ENCODE results near the gene TBC1D22A. TPM values are rescaled to one million over a fixed set of nuclear protein-coding genes. Genes with fewer than 3 reads are reported as not detected.

The TBC1D22A gene
- polyA plus RNA-seq, 1 experiment = 19.8 TPM

GRCh38 chr22:46776876-46777608 is 14.6 kb downstream of the TBC1D22A start:
- H3K27ac ChIP-seq (ENCODE audit: low read depth, low read length) = no peak overlapping the region
- no peaks in the 10 kb centered on the region for H3K9me3 ChIP-seq (ENCODE audit: control insufficient read depth, insufficient read depth, low read length)
- no peak for TF ChIP-seq CTCF (IDR thresholded peaks at IDR 0.05; ENCODE audit: low read depth, low read length)
- CTCF ChIA-PET = interaction anchor here (0.5 to 1.1 kb wide), 3 partner anchors 20 to 151 kb away, joined by 3 read pairs; no protein-coding TSS in a partner anchor
- no peaks in the 10 kb centered on the region for H3K27me3 ChIP-seq (ENCODE audit: control insufficient read depth, insufficient read depth, low read length)
- POLR2A ChIA-PET = no interaction called here
- DNase-seq (ENCODE audit: low read depth, low spot score) = no peak
- H3K4me3 ChIP-seq (ENCODE audit: low read depth, low read length) = no peak overlapping the region

GRCh38 chr22:46777609-46777970 is 15.1 kb downstream of the TBC1D22A start:
- no peak for TF ChIP-seq CTCF (IDR thresholded peaks at IDR 0.05; ENCODE audit: low read depth, low read length)
- H3K9me3 ChIP-seq (ENCODE audit: control insufficient read depth, insufficient read depth, low read length) = no peaks in the 10 kb centered on the region
- no peak for DNase-seq (ENCODE audit: low read depth, low spot score)
- ChIA-PET POLR2A (no interaction called here), CTCF (interaction anchor here (0.7 to 0.9 kb wide), 2 partner anchors 26 to 150 kb away, joined by 3 to 6 read pairs; no protein-coding TSS in a partner anchor)
- no peak overlapping the region for H3K27ac ChIP-seq (ENCODE audit: low read depth, low read length)
- no peaks in the 10 kb centered on the region for H3K27me3 ChIP-seq (ENCODE audit: control insufficient read depth, insufficient read depth, low read length)
- no peak overlapping the region for H3K4me3 ChIP-seq (ENCODE audit: low read depth, low read length)

DNA sequence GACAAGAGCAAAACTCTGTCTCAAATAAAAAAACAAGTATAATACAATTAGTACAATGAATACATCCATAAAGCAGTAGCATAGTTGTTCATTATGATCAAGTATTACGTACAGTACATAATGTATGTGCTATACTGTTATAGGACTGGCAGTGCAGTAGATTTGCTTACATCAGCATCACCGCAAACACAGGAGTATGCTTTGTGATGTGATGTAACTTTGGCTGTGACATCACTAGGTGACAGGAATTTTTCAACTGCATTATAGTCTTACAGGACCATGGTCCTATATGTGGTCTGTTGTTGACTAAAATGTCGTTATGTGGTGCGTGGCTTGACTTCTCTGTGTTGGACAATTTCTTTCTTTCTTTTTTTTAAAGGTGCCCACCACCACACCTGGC is 16.6 kb downstream of the TBC1D22A start:
- Histone ChIP-seq H3K27ac (ENCODE audit: low read depth, low read length) (no peak overlapping the region), H3K9me3 (ENCODE audit: control insufficient read depth, insufficient read depth, low read length) (no peaks in the 10 kb centered on the region), H3K4me3 (ENCODE audit: low read depth, low read length) (no peak overlapping the region), H3K27me3 (ENCODE audit: control insufficient read depth, insufficient read depth, low read length) (no peaks in the 10 kb centered on the region)
- ChIA-PET POLR2A (no interaction called here), CTCF (interaction anchor here (1.0 kb wide), 1 partner anchor 20 kb away, joined by 4 read pairs; no protein-coding TSS in a partner anchor)
- no peak for DNase-seq (ENCODE audit: low read depth, low spot score)
- TF ChIP-seq CTCF (IDR thresholded peaks at IDR 0.05; ENCODE audit: low read depth, low read length) = no peak

- POLR2A ChIA-PET = no interaction called here
- Histone ChIP-seq H3K27ac (ENCODE audit: low read depth, low read length) (no peak overlapping the region), H3K4me3 (ENCODE audit: low read depth, low read length) (no peak overlapping the region), H3K27me3 (ENCODE audit: control insufficient read depth, insufficient read depth, low read length) (no peaks in the 10 kb centered on the region), H3K9me3 (ENCODE audit: control insufficient read depth, insufficient read depth, low read length) (no peaks in the 10 kb centered on the region)
- TF ChIP-seq CTCF (IDR thresholded peaks at IDR 0.05; ENCODE audit: low read depth, low read length) = no peak
- CTCF ChIA-PET = no interaction called here
- no peak for DNase-seq (ENCODE audit: low read depth, low spot score)
These were observed 17.2 kb downstream of the TBC1D22A start for GRCh38 chr22:46779651-46780050.

GRCh38 chr22:46780453-46780852 is 18.0 kb downstream of the TBC1D22A start:
- POLR2A ChIA-PET = no interaction called here
- no peaks in the 10 kb centered on the region for H3K27me3 ChIP-seq (ENCODE audit: control insufficient read depth, insufficient read depth, low read length)
- H3K9me3 ChIP-seq (ENCODE audit: control insufficient read depth, insufficient read depth, low read length) = no peaks in the 10 kb centered on the region; the same call in 1 of the 2 replicates
- no peak overlapping the region for H3K27ac ChIP-seq (ENCODE audit: low read depth, low read length)
- CTCF ChIA-PET = interaction anchor here (1.2 to 1.4 kb wide), 2 partner anchors 22 to 23 kb away, joined by 4 to 5 read pairs; no protein-coding TSS in a partner anchor
- no peak overlapping the region for H3K4me3 ChIP-seq (ENCODE audit: low read depth, low read length)
- no peak for DNase-seq (ENCODE audit: low read depth, low spot score)
- no peak for TF ChIP-seq CTCF (IDR thresholded peaks at IDR 0.05; ENCODE audit: low read depth, low read length)

Measured in AG04450 (cell line).